Measurements from ENCODE around the gene MGAT4B. TPM values are rescaled to one million over a fixed set of nuclear protein-coding genes. Genes with fewer than 3 reads are reported as not detected.

Gene MGAT4B
- total and polyA plus RNA-seq, 2 experiments from 2014 or later, result 159 to 243 TPM

- H3K4me2 ChIP-seq, result no peak overlapping the region
- 91% methylated on average over 9 of the region's 9 CpGs for WGBS (ENCODE audit: low lambda C conversion rate, missing lambda C conversion rate)
- no peak for TF ChIP-seq CTCF (IDR thresholded peaks at IDR 0.05; ENCODE audit: poor library complexity)
- no peak for TF ChIP-seq EZH2phosphoT487 (IDR thresholded peaks at IDR 0.05; ENCODE audit: low read depth, severe bottlenecking, unreplicated experiment)
- no peak for TF ChIP-seq EZH2 (IDR thresholded peaks at IDR 0.05; ENCODE audit: borderline replicate concordance)
- H3K27me3 ChIP-seq, result no peaks in the 10 kb centered on the region
- peaks cover 27% of the 10 kb centered on the region for H3K4me1 ChIP-seq (ENCODE audit: insufficient read depth)
- H3K4me3 ChIP-seq, result no peak overlapping the region
- H3K9me2 ChIP-seq (replicated peaks; ENCODE audit: insufficient read depth), result no peaks in the 10 kb centered on the region
- peaks cover 89% of the 10 kb centered on the region for H3K79me2 ChIP-seq
- H3K9me3 ChIP-seq (ENCODE audit: low read depth), result no peaks in the 10 kb centered on the region
- H3K27ac ChIP-seq, result no peak overlapping the region
- no peak overlapping the region for H2AFZ ChIP-seq
- no peaks in the 10 kb centered on the region for H3K36me3 ChIP-seq (replicated peaks; ENCODE audit: insufficient read depth, low read depth)
- H4K20me1 ChIP-seq (ENCODE audit: insufficient read depth, poor library complexity, severe bottlenecking), result peaks cover 91% of the 10 kb centered on the region
- DNase-seq (ENCODE audit: low spot score), result no peak
These were observed 46.8 kb downstream of the MGAT4B start for GRCh38 chr5:179759581-179760551.

- Histone ChIP-seq H3K9me3 (ENCODE audit: low read depth) (no peaks in the 10 kb centered on the region), H3K27ac (no peak overlapping the region), H3K4me2 (no peak overlapping the region), H4K20me1 (ENCODE audit: insufficient read depth, poor library complexity, severe bottlenecking) (peaks cover 95% of the 10 kb centered on the region), H3K4me3 (no peak overlapping the region), H2AFZ (no peak overlapping the region), H3K27me3 (no peaks in the 10 kb centered on the region), H3K79me2 (peaks cover 89% of the 10 kb centered on the region), H3K4me1 (ENCODE audit: insufficient read depth) (peaks cover 32% of the 10 kb centered on the region), H3K9me2 (replicated peaks; ENCODE audit: insufficient read depth) (no peaks in the 10 kb centered on the region), H3K36me3 (replicated peaks; ENCODE audit: insufficient read depth, low read depth) (no peaks in the 10 kb centered on the region)
- DNase-seq (ENCODE audit: low spot score), result no peak
- 97% methylated on average over 8 of the region's 8 CpGs for WGBS (ENCODE audit: low lambda C conversion rate, missing lambda C conversion rate)
- TF ChIP-seq CTCF (IDR thresholded peaks at IDR 0.05; ENCODE audit: poor library complexity), result no peak
- no peak for TF ChIP-seq EZH2phosphoT487 (IDR thresholded peaks at IDR 0.05; ENCODE audit: low read depth, severe bottlenecking, unreplicated experiment)
- TF ChIP-seq EZH2 (IDR thresholded peaks at IDR 0.05; ENCODE audit: borderline replicate concordance), result no peak
These were observed 47.7 kb downstream of the MGAT4B start for GRCh38 chr5:179758955-179759354.

- H2AFZ ChIP-seq, result no peak overlapping the region
- no peaks in the 10 kb centered on the region for H3K27me3 ChIP-seq
- peaks cover 13% of the 10 kb centered on the region for H3K4me1 ChIP-seq (ENCODE audit: insufficient read depth)
- H3K9me3 ChIP-seq (ENCODE audit: low read depth), result no peaks in the 10 kb centered on the region
- H4K20me1 ChIP-seq (ENCODE audit: insufficient read depth, poor library complexity, severe bottlenecking), result peaks cover 94% of the 10 kb centered on the region
- DNase-seq (ENCODE audit: low spot score), result peak; percentile 38
- no peaks in the 10 kb centered on the region for H3K9me2 ChIP-seq (replicated peaks; ENCODE audit: insufficient read depth)
- H3K79me2 ChIP-seq, result peaks cover 99% of the 10 kb centered on the region
- H3K36me3 ChIP-seq (replicated peaks; ENCODE audit: insufficient read depth, low read depth), result no peaks in the 10 kb centered on the region
- H3K4me2 ChIP-seq, result peak overlapping the region; percentile 43
- H3K4me3 ChIP-seq, result no peak overlapping the region
- WGBS (ENCODE audit: low lambda C conversion rate, missing lambda C conversion rate), result 31% methylated on average over 2 of the region's 2 CpGs
- H3K27ac ChIP-seq, result peak overlapping the region; percentile 57
- TF ChIP-seq EZH2phosphoT487 (IDR thresholded peaks at IDR 0.05; ENCODE audit: low read depth, severe bottlenecking, unreplicated experiment), result no peak
These were observed 51.6 kb downstream of the MGAT4B start for GRCh38 chr5:179755022-179755421.

GRCh38 chr5:179753971-179754370 lies 52.7 kb downstream of the MGAT4B start:
- Histone ChIP-seq H3K9me3 (ENCODE audit: low read depth) (no peaks in the 10 kb centered on the region), H3K36me3 (replicated peaks; ENCODE audit: insufficient read depth, low read depth) (no peaks in the 10 kb centered on the region), H3K27me3 (no peaks in the 10 kb centered on the region), H3K9me2 (replicated peaks; ENCODE audit: insufficient read depth) (no peaks in the 10 kb centered on the region), H3K4me3 (no peak overlapping the region), H3K27ac (no peak overlapping the region), H2AFZ (no peak overlapping the region), H3K4me2 (no peak overlapping the region), H3K4me1 (ENCODE audit: insufficient read depth) (peaks cover 13% of the 10 kb centered on the region), H4K20me1 (ENCODE audit: insufficient read depth, poor library complexity, severe bottlenecking) (peaks cover 94% of the 10 kb centered on the region), H3K79me2 (peaks cover 99% of the 10 kb centered on the region)
- no peak for TF ChIP-seq EZH2phosphoT487 (IDR thresholded peaks at IDR 0.05; ENCODE audit: low read depth, severe bottlenecking, unreplicated experiment)
- no peak for TF ChIP-seq EZH2 (IDR thresholded peaks at IDR 0.05; ENCODE audit: borderline replicate concordance)
- no peak for TF ChIP-seq CTCF (IDR thresholded peaks at IDR 0.05; ENCODE audit: poor library complexity)
- no peak for DNase-seq (ENCODE audit: low spot score)
- WGBS (ENCODE audit: low lambda C conversion rate, missing lambda C conversion rate), result 94% methylated on average over 5 of the region's 5 CpGs

All from hepatocyte (in vitro differentiated cells).